HepG2 (cell line): Measurements from ENCODE around the gene NXPE3. TPM values are rescaled to one million over a fixed set of nuclear protein-coding genes. Genes with fewer than 3 reads are reported as not detected.

Source experiments
- CREBL2 ChIP-seq: sonication (generic); formaldehyde crosslinking; IDR thresholded peaks from 2 replicates; pipeline ENCODE4 v1.8.1; 2023; ENCODE audit warnings: missing genetic modification reagents, mild to moderate bottlenecking, borderline replicate concordance
- DR1 ChIP-seq: sonication (generic); formaldehyde crosslinking; IDR thresholded peaks from 2 replicates; pipeline ENCODE4 v1.8.0; 2021; ENCODE audit warnings: mild to moderate bottlenecking, missing genetic modification reagents, inconsistent platforms
- RARA ChIP-seq: IDR thresholded peaks from 2 replicates; pipeline ENCODE4 v1.6.1; 2016; ENCODE audit warnings: missing genetic modification reagents, missing compliant biosample characterization
- REST ChIP-seq, 2 experiments: IDR thresholded peaks; 2 replicates each; pipeline ENCODE4 v1.6.1; 2011 to 2012; ENCODE audit warnings: low read length in 2 of 2, borderline replicate concordance in 1 of 2, low read depth in 1 of 2, mild to moderate bottlenecking in 1 of 2, moderate library complexity in 1 of 2
- RNF2 ChIP-seq: fragments of 450-650 bp; conservative IDR thresholded peaks from 2 replicates; pipeline ENCODE4 v1.6.1; 2016; ENCODE audit warnings: low read depth
- SKIL ChIP-seq: sonication (generic); formaldehyde crosslinking; IDR thresholded peaks from 2 replicates; pipeline ENCODE4 v1.8.0; 2022; ENCODE audit warnings: missing genetic modification reagents, mild to moderate bottlenecking, moderate library complexity, borderline replicate concordance
- TCF7 ChIP-seq: sonication (generic); IDR thresholded peaks from 2 replicates; pipeline ENCODE4 v1.6.1; 2016; ENCODE audit warnings: antibody characterized with exemption, low read depth
- ZBED4 ChIP-seq: sonication (generic); formaldehyde crosslinking; IDR thresholded peaks from 2 replicates; pipeline ENCODE4 v1.4.0; 2020; ENCODE audit warnings: missing genetic modification reagents, borderline replicate concordance
- ZNF326 ChIP-seq: sonication (generic); formaldehyde crosslinking; IDR thresholded peaks from 2 replicates; pipeline ENCODE4 v1.4.0; 2020; ENCODE audit warnings: missing genetic modification reagents, borderline replicate concordance
- ZNF430 ChIP-seq: sonication (generic); formaldehyde crosslinking; IDR thresholded peaks from 2 replicates; pipeline ENCODE4 v1.9.0; 2021; ENCODE audit warnings: mild to moderate bottlenecking, missing genetic modification reagents
- ZNF687 ChIP-seq: sonication (generic); formaldehyde crosslinking; IDR thresholded peaks from 2 replicates; pipeline ENCODE4 v1.5.1; 2020; ENCODE audit warnings: mild to moderate bottlenecking, missing genetic modification reagents, moderate library complexity
- ZNF703 ChIP-seq: sonication (generic); formaldehyde crosslinking; IDR thresholded peaks from 2 replicates; pipeline ENCODE4 v1.5.1; 2020; ENCODE audit warnings: missing genetic modification reagents, mild to moderate bottlenecking, moderate library complexity, borderline replicate concordance
- polyA plus RNA-seq, 8 experiments: library from polyadenylated mRNA; depleted of rRNA in 3 of 8; stranded (reverse) in 7 of 8; unstranded in 1 of 8; fragments of >200 nt; fragmentation: Illumina TruSeq in 4 of 8; extraction: Trizol in 4 of 8; gene quantifications; 2 replicates each; pipeline versions ENCODE4 v1.2.1 to v1.2.3, GENCODE V29; 2011 to 2016; ENCODE audit warnings: low read depth in 4 of 8, missing spikeins in 1 of 8, mixed read lengths in 1 of 8; ENCODE audit not compliant: insufficient read depth in 1 of 8
- total RNA-seq, 5 experiments: library from RNA; depleted of rRNA; stranded (reverse); fragments of >200 nt; fragmentation: Illumina TruSeq; extraction: Trizol; gene quantifications; 2 replicates each; pipeline ENCODE4 v1.2.3, GENCODE V29; 2016; ENCODE audit warnings: low read depth in 1 of 5

NXPE3 gene
- total and polyA plus RNA-seq, 2 of the 13 experiments (the other 11 are each of a cell fraction or from before 2014, with no cell fraction given), result 3.5 to 4.7 TPM

- TF ChIP-seq ZBED4 (CRISPR knock-in tag) (0 out of 2 replicates have a peak, but pooled peaks have one; percentile 53), TCF7 (no peak), ZNF326 (CRISPR knock-in tag) (no peak), RNF2 (0 out of 2 replicates have a peak, but pooled peaks have one; percentile 19), DR1 (CRISPR knock-in tag) (0 out of 2 replicates have a peak, but pooled peaks have one; percentile 38), ZNF430 (CRISPR knock-in tag) (0 out of 2 replicates have a peak, but pooled peaks have one; percentile 35), ZNF703 (CRISPR knock-in tag) (no peak), CREBL2 (CRISPR knock-in tag) (no peak), ZNF687 (CRISPR knock-in tag) (peak; percentile 76), REST (IDR thresholded peaks at IDR 0.05; ENCODE audit: borderline replicate concordance in 1 of 2, low read depth in 1 of 2, low read length in 2 of 2) (no peak; a peak in 1 of 4 replicates), SKIL (CRISPR knock-in tag) (no peak), RARA (CRISPR knock-in tag) (peak; percentile 32; the same call in 1 of the 2 replicates)
These were observed 48.5 kb downstream of the NXPE3 start (continued) for GRCh38 chr3:101827211-101828174.
